Thoracic aorta (tissue), 2 donors: ENCODE results near the gene KLK15. TPM values are rescaled to one million over a fixed set of nuclear protein-coding genes. Genes with fewer than 3 reads are reported as not detected.

ENCODE experiments used
- ATAC-seq: fragments of 150-250 bp; one replicate; pipeline ENCODE4 v1.8.0; 2017; ENCODE audit warnings: low read depth; ENCODE audit not compliant: insufficient number of reproducible peaks, low FRiP score
- DNase-seq: peaks from one replicate; pipeline ENCODE4 v3.0.0-alpha.2; 2020; ENCODE audit warnings: low spot score
- H3K27ac ChIP-seq, 2 donors: fragments of 200-600 bp; sonication (generic); 1 replicate in 1 of 2; 2 replicates in 1 of 2; pipeline ENCODE4 v1.5.1; 2016; ENCODE audit warnings: mild to moderate bottlenecking in 2 of 2, moderate library complexity in 2 of 2
- H3K27me3 ChIP-seq: fragments of 200-600 bp; sonication (generic); replicated peaks from 2 replicates; pipeline ENCODE4 v1.6.0; 2016; ENCODE audit warnings: mild to moderate bottlenecking; ENCODE audit not compliant: insufficient read depth
- H3K36me3 ChIP-seq: fragments of 200-600 bp; sonication (generic); one replicate; pipeline ENCODE4 v1.5.1; 2016
- H3K4me1 ChIP-seq, 2 donors: fragments of 200-600 bp; sonication (generic); 1 replicate in 1 of 2; 2 replicates in 1 of 2; pipeline versions ENCODE4 v1.5.1 to v1.6.0; 2016; ENCODE audit warnings: low read depth in 2 of 2, mild to moderate bottlenecking in 1 of 2; ENCODE audit not compliant: control insufficient read depth in 1 of 2
- H3K4me3 ChIP-seq: fragments of 200-600 bp; sonication (generic); 2 replicates; pipeline ENCODE4 v1.5.1; 2016; ENCODE audit warnings: mild to moderate bottlenecking
- H3K9me3 ChIP-seq: fragments of 200-600 bp; sonication (generic); 2 replicates; pipeline ENCODE4 v1.5.1; 2016
- total RNA-seq, 2 donors: library from RNA; depleted of rRNA; stranded (reverse); fragments of >200 nt; gene quantifications; one replicate each; pipeline versions ENCODE4 v1.1.0 to v1.2.3, GENCODE V29; 2016
- TF ChIP-seq, protein P1 (sequence below): fragments of 200-600 bp; sonication (generic); IDR thresholded peaks from one replicate; pipeline ENCODE4 v1.5.1; 2019; ENCODE audit warnings: antibody characterized with exemption

Gene KLK15
- total RNA-seq, 2 donors from 2014 or later = not detected

DNA sequence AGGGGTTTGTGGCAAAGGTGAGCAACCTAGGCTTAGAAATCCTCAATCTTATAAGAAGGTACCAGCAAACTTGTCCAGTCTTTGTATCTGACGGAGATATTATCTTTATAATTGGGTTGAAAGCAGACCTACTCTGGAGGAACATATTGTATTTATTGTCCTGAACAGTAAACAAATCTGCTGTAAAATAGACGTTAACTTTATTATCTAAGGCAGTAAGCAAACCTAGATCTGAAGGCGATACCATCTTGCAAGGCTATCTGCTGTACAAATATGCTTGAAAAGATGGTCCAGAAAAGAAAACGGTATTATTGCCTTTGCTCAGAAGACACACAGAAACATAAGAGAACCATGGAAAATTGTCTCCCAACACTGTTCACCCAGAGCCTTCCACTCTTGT lies 36.1 kb upstream of the KLK15 start:
- Histone ChIP-seq H3K4me1 (no peaks in the 10 kb centered on the region), H3K27ac (no peak overlapping the region), H3K36me3 (no peaks in the 10 kb centered on the region), H3K27me3 (no peaks in the 10 kb centered on the region), H3K4me3 (no peak overlapping the region), H3K9me3 (no peaks in the 10 kb centered on the region)
- TF ChIP-seq, protein P1, sequence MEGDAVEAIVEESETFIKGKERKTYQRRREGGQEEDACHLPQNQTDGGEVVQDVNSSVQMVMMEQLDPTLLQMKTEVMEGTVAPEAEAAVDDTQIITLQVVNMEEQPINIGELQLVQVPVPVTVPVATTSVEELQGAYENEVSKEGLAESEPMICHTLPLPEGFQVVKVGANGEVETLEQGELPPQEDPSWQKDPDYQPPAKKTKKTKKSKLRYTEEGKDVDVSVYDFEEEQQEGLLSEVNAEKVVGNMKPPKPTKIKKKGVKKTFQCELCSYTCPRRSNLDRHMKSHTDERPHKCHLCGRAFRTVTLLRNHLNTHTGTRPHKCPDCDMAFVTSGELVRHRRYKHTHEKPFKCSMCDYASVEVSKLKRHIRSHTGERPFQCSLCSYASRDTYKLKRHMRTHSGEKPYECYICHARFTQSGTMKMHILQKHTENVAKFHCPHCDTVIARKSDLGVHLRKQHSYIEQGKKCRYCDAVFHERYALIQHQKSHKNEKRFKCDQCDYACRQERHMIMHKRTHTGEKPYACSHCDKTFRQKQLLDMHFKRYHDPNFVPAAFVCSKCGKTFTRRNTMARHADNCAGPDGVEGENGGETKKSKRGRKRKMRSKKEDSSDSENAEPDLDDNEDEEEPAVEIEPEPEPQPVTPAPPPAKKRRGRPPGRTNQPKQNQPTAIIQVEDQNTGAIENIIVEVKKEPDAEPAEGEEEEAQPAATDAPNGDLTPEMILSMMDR = no peak
- ATAC-seq = no peak
- DNase-seq = no peak

DNA sequence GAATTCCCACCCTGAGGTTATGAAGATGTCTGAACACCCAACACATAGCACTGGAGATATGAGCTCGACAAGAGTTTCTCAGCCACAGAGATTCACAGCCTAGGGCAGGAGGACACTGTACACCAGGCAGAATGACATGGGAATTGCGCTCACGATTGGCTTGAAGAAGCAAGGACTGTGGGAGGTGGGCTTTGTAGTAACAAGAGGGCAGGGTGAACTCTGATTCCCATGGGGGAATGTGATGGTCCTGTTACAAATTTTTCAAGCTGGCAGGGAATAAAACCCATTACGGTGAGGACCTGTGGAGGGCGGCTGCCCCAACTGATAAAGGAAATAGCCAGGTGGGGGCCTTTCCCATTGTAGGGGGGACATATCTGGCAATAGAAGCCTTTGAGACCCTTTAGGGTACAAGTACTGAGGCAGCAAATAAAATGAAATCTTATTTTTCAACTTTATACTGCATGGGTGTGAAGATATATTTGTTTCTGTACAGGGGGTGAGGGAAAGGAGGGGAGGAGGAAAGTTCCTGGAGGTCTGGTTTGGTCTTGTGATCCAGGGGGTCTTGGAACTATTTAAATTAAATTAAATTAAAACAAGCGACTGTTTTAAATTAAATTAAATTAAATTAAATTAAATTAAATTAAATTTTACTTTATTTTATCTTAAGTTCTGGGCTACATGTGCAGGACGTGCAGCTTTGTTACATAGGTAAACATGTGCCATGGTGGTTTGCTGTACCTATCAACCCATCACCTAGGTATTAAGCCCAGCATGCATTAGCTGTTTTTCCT lies 28.3 kb upstream of the KLK15 start:
- Histone ChIP-seq H3K4me1 (no peaks in the 10 kb centered on the region), H3K27ac (no peak overlapping the region), H3K4me3 (no peak overlapping the region), H3K36me3 (no peaks in the 10 kb centered on the region), H3K9me3 (no peaks in the 10 kb centered on the region), H3K27me3 (no peaks in the 10 kb centered on the region)
- TF ChIP-seq, protein P1 = no peak
- DNase-seq = no peak
- no peak for ATAC-seq

DNA sequence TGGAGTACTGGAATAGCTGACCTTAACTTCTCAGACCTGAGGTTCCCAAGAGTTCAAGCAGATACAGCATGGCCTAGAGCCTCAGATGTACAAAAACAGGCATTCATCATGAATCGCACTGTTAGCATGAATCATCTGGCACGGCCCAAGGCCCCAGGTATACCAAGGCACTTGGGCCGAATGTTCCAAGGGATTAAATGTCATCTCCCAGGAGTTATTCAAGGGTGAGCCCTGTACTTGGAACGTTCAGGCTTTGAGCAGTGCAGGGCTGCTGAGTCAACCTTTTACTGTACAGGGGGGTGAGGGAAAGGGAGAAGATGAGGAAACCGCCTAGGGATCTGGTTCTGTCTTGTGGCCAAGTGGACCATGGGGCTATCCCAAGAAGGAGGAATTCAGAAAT lies 27.6 kb upstream of the KLK15 start:
- no peaks in the 10 kb centered on the region for H3K36me3 ChIP-seq
- no peak overlapping the region for H3K27ac ChIP-seq
- no peak overlapping the region for H3K4me3 ChIP-seq
- no peaks in the 10 kb centered on the region for H3K9me3 ChIP-seq
- no peaks in the 10 kb centered on the region for H3K4me1 ChIP-seq
- no peak for DNase-seq
- H3K27me3 ChIP-seq = no peaks in the 10 kb centered on the region
- TF ChIP-seq, protein P1 = no peak
- ATAC-seq = no peak

DNA sequence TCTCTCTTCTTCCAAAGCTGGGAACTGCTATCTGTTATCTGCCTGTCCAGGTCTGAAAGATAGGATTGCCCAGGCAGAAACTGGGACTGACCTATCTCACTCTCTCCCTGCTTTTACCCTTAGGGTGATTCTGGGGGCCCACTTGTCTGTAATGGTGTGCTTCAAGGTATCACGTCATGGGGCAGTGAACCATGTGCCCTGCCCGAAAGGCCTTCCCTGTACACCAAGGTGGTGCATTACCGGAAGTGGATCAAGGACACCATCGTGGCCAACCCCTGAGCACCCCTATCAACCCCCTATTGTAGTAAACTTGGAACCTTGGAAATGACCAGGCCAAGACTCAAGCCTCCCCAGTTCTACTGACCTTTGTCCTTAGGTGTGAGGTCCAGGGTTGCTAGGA lies 26.5 kb upstream of the KLK15 start:
- DNase-seq = no peak
- no peaks in the 10 kb centered on the region for H3K9me3 ChIP-seq
- no peak overlapping the region for H3K27ac ChIP-seq
- ATAC-seq = no peak
- H3K36me3 ChIP-seq = no peaks in the 10 kb centered on the region
- no peaks in the 10 kb centered on the region for H3K4me1 ChIP-seq
- TF ChIP-seq, protein P1 = no peak
- no peak overlapping the region for H3K4me3 ChIP-seq
- no peaks in the 10 kb centered on the region for H3K27me3 ChIP-seq

DNA sequence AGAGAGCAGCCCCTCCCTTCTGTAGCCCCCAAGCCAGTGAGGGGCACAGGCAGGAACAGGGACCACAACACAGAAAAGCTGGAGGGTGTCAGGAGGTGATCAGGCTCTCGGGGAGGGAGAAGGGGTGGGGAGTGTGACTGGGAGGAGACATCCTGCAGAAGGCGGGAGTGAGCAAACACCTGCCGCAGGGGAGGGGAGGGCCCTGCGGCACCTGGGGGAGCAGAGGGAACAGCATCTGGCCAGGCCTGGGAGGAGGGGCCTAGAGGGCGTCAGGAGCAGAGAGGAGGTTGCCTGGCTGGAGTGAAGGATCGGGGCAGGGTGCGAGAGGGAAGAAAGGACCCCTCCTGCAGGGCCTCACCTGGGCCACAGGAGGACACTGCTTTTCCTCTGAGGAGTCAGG lies 25.5 kb upstream of the KLK15 start:
- Histone ChIP-seq H3K4me3 (no peak overlapping the region), H3K4me1 (no peaks in the 10 kb centered on the region), H3K27me3 (no peaks in the 10 kb centered on the region), H3K36me3 (no peaks in the 10 kb centered on the region), H3K9me3 (no peaks in the 10 kb centered on the region), H3K27ac (no peak overlapping the region)
- TF ChIP-seq, protein P1 = no peak
- DNase-seq (no peak), ATAC-seq (no peak)
